Body of pancreas (tissue), 4 donors: ENCODE data around the gene SCARF1. TPM values are rescaled to one million over a fixed set of nuclear protein-coding genes. Genes with fewer than 3 reads are reported as not detected.

Experiments used
- ATAC-seq: fragments of 150-250 bp; one replicate; pipeline ENCODE4 v1.9.1; 2016
- DNase-seq, 4 donors: peaks; one replicate each; pipeline ENCODE4 v3.0.0-alpha.2; 2019
- H3K27ac ChIP-seq, 4 donors: fragments of 200-600 bp; sonication (generic); 1 replicate in 3 of 4; 2 replicates in 1 of 4; pipeline versions ENCODE4 v1.5.1 to v1.6.1; 2016 to 2019; ENCODE audit warnings: mild to moderate bottlenecking in 1 of 4, mixed read lengths in 1 of 4, moderate library complexity in 1 of 4
- H3K27me3 ChIP-seq, 2 donors: fragments of 200-600 bp; sonication (generic); one replicate each; pipeline ENCODE4 v1.6.0; 2016; ENCODE audit warnings: mild to moderate bottlenecking in 1 of 2
- H3K36me3 ChIP-seq, 2 donors: fragments of 200-600 bp; sonication (generic); replicated peaks in 1 of 2; 2 replicates each; pipeline ENCODE4 v1.5.1; 2016; ENCODE audit warnings: low read depth in 2 of 2; ENCODE audit not compliant: insufficient read depth in 1 of 2
- H3K4me1 ChIP-seq: fragments of 200-600 bp; sonication (generic); one replicate; pipeline ENCODE4 v1.6.0; 2016
- H3K4me3 ChIP-seq, 2 donors: fragments of 200-600 bp; sonication (generic); 1 replicate in 1 of 2; 2 replicates in 1 of 2; pipeline ENCODE4 v1.5.1; 2016 to 2019
- H3K9me3 ChIP-seq, 3 donors: fragments of 200-600 bp; sonication (generic); 1 replicate in 2 of 3; 2 replicates in 1 of 3; pipeline ENCODE4 v1.5.1; 2016
- CTCF ChIP-seq, 7 experiments: fragments of 450-650 bp in 4 of 7; fragments of 200-600 bp in 3 of 7; sonication (generic) in 3 of 7; IDR thresholded peaks; one replicate each; pipeline ENCODE4 v1.5.1; 2016 to 2019; ENCODE audit warnings: antibody characterized with exemption in 7 of 7
- POLR2A ChIP-seq, 3 donors: fragments of 450-650 bp; IDR thresholded peaks; one replicate each; pipeline ENCODE4 v1.6.1; 2016; ENCODE audit warnings: antibody characterized with exemption in 3 of 3, mild to moderate bottlenecking in 2 of 3
- WGBS, 2 donors: methylation state at CpG; one replicate each; pipeline ENCODE4 v1.1.5; 2017; 5-methylcytosine and 5-hydroxymethylcytosine counted together
- intact Hi-C: fragments of 100-400 bp; cut with DNase I; formaldehyde crosslinking; loops from one replicate; pipeline ENCODE4 v1.15.1; 2023
- total RNA-seq, 2 donors: library from RNA; depleted of rRNA; stranded (reverse); fragments of >200 nt; gene quantifications; one replicate each; pipeline ENCODE4 v1.1.0, GENCODE V29; 2016

The SCARF1 gene
- total RNA-seq, 2 donors from 2014 or later: 9.1 to 15.5 TPM

DNA sequence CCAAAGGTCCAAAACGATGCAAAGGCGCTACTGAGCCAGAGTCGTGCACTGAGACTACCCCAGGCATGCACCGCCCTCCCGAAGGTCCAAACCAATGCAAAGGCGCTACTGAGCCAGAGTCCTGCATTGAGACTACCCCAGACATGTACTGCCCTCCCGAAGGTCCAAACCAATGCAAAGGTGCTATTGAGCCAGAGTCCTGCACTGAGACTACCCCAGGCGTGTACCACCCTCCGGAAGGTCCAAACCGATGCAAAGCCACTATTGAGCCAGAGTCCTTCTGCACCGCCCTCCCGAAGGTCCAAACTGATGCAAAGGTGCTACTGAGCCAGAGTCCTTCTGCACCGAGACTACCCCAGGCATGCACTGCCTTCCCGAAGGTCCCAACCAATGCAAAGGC, 44.0 kb downstream of the SCARF1 start:
- 94 to 96% methylated on average over 7 to 14 of the region's 14 CpGs for WGBS, 2 donors
- H3K9me3 ChIP-seq: no peaks in the 10 kb centered on the region
- ATAC-seq: no peak
- no peak for DNase-seq
- no peak for TF ChIP-seq CTCF (IDR thresholded peaks at IDR 0.05)
- TF ChIP-seq POLR2A (IDR thresholded peaks at IDR 0.05): no peak
- peaks cover 16% of the 10 kb centered on the region for H3K4me1 ChIP-seq
- no peaks in the 10 kb centered on the region for H3K27me3 ChIP-seq
- H3K36me3 ChIP-seq: no peaks in the 10 kb centered on the region
- intact Hi-C loops: no loop called here
- H3K4me3 ChIP-seq: no peak overlapping the region
- H3K27ac ChIP-seq: no peak overlapping the region

GRCh38 chr17:1598399-1599095, 47.0 kb downstream of the SCARF1 start:
- Histone ChIP-seq H3K36me3 (no peaks in the 10 kb centered on the region), H3K9me3 (no peaks in the 10 kb centered on the region), H3K4me3 (no peak overlapping the region), H3K4me1 (peaks cover 16% of the 10 kb centered on the region), H3K27me3 (no peaks in the 10 kb centered on the region), H3K27ac (peak overlapping the region in 3 of 4 donors; percentile 58 to 79 (median 63))
- DNase-seq (no peak), ATAC-seq (peak; percentile 22)
- WGBS, 2 donors: 85 to 90% methylated on average over 8 of the region's 8 CpGs
- intact Hi-C loops: no loop called here
- TF ChIP-seq POLR2A (IDR thresholded peaks at IDR 0.05) (no peak), CTCF (IDR thresholded peaks at IDR 0.05) (no peak)

- peak; percentile 93 for ATAC-seq
- TF ChIP-seq CTCF (IDR thresholded peaks at IDR 0.05): no peak
- peak in 1 of 3 donors; percentile 12 for TF ChIP-seq POLR2A (IDR thresholded peaks at IDR 0.05)
- peak; percentile 41 to 61 (median 53) for DNase-seq
Observed at GRCh38 chr17:1597861-1598342, 47.6 kb downstream of the SCARF1 start.

DNA sequence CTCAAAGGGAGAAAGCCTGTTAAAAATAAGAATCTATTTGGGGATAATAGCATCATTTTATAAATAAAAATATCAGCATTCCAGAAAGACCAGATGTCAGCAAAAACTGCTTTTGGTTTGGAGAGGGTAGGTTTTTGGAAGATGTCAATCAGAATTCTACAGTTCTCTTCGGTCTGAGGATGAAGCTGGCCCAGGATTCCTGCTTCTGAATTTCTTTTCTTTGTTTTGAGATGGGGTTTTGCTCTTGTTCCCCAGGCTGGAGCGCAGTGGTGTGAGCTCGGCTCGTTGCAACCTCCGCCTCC, 52.0 kb downstream of the SCARF1 start:
- intact Hi-C loops: no loop called here

More at GRCh38 chr17:1597861-1598342, 47.6 kb downstream of the SCARF1 start:
- intact Hi-C loops: no loop called here
- H3K36me3 ChIP-seq: no peaks in the 10 kb centered on the region
- H3K4me3 ChIP-seq: no peak overlapping the region
- H3K27ac ChIP-seq: peak overlapping the region in 3 of 4 donors; percentile 58 to 79 (median 63)
- no peaks in the 10 kb centered on the region for H3K9me3 ChIP-seq
- 25 to 30% methylated on average over 13 to 14 of the region's 14 CpGs for WGBS, 2 donors
- peaks cover 16% of the 10 kb centered on the region for H3K4me1 ChIP-seq
- H3K27me3 ChIP-seq: no peaks in the 10 kb centered on the region

More for the DNA sequence above, 52.0 kb downstream of the SCARF1 start:
- ATAC-seq (no peak), DNase-seq (no peak)
- H3K27me3 ChIP-seq: no peaks in the 10 kb centered on the region
- TF ChIP-seq CTCF (IDR thresholded peaks at IDR 0.05) (no peak), POLR2A (IDR thresholded peaks at IDR 0.05) (no peak)
- no peak overlapping the region for H3K4me3 ChIP-seq
- H3K27ac ChIP-seq: no peak overlapping the region
- peaks cover 21% of the 10 kb centered on the region for H3K4me1 ChIP-seq
- no peaks in the 10 kb centered on the region for H3K9me3 ChIP-seq
- no peaks in the 10 kb centered on the region for H3K36me3 ChIP-seq
- WGBS, 2 donors: 94 to 97% methylated on average over 5 of the region's 5 CpGs
